ENCODE results near the gene TAGLN3. TPM values are rescaled to one million over a fixed set of nuclear protein-coding genes. Genes with fewer than 3 reads are reported as not detected.
A peak's percentile ranks its signal among the peaks of the same experiment; 100 is the strongest.

TAGLN3 gene
- total RNA-seq, 1 experiment from 2014 or later, result 1.9 TPM

DNA sequence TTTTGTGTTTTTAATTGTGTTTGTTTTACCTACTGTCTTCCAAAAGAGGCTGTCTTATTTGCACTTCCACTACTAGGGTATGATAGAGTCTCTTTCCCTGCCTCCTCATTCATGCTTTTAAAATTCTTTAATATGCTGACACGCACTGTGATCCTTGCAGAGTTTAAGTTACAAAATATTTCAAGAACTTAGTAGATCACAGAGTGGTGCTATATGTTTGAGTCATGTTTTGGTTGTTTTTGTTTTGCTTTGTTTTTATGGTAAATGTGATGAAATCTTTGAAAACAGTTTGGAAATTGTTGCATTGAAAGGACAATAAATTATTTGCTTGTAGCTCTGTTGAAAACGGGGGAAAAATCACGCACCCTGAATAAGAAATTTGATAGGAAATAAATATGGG, 25.8 kb upstream of the TAGLN3 start:
- no peak for DNase-seq (ENCODE audit: low read depth)
- in situ Hi-C loops (cut with HindIII; ENCODE audit: low pct_unique_long_range_greater_than_20kb, low sequenced_read_pairs), result no loop called here

DNA sequence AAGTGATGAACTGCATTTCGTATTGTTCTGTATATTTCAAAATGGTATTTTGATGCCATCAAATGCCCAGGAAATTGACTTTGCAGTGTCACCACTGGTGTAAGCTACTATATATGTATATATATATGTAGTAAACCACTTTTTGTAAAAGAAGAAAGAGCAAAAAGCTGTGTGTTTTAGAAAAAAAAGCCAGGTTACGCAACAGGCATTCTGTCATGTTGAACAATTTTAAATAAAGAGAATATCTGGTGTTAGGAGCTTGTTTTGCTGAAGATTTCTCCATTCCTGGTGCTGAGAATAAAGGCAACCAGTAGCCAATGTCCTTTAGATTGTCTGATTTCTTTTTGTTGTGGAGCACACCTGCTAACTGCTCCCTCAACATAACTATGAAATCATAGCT, 23.6 kb upstream of the TAGLN3 start:
- DNase-seq (ENCODE audit: low read depth), result no peak
- in situ Hi-C loops (cut with HindIII; ENCODE audit: low pct_unique_long_range_greater_than_20kb, low sequenced_read_pairs), result no loop called here

DNA sequence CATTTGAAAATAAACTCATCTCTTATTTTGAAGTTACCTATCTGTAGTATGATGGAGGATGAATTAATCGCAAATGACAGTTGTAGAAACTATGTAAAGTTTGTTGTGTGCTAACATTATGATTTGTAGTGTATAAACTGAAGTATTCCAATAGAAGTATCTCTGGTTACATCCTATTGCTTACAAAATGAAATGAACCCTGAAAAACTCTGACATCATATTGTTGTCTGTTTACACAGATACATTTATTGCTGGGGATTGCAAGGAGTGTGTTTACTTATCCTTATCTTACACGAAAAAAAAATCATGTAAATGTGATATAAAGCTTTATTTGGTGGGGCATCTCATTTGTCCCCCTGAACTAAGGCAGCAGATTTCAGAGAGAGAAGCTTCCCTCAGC, 22.5 kb upstream of the TAGLN3 start:
- in situ Hi-C loops (cut with HindIII; ENCODE audit: low pct_unique_long_range_greater_than_20kb, low sequenced_read_pairs), result no loop called here

GRCh38 chr3:111978583-111979433, 19.9 kb upstream of the TAGLN3 start, which contains the start of gene ABHD10:
Gene ABHD10, plus strand, starts transcription at chr3:111979026. Its CDS starts 36 bp downstream, at chr3:111979062.
- DNase-seq (ENCODE audit: low read depth), result peak; percentile 91
- in situ Hi-C loops (cut with HindIII; ENCODE audit: low pct_unique_long_range_greater_than_20kb, low sequenced_read_pairs), result no loop called here

More for the DNA sequence above, 22.5 kb upstream of the TAGLN3 start:
- DNase-seq (ENCODE audit: low read depth), result no peak

GRCh38 chr3:111979434-111980038, 19.2 kb upstream of the TAGLN3 start:
- in situ Hi-C loops (cut with HindIII; ENCODE audit: low pct_unique_long_range_greater_than_20kb, low sequenced_read_pairs), result no loop called here
- no peak for DNase-seq (ENCODE audit: low read depth)

DNA sequence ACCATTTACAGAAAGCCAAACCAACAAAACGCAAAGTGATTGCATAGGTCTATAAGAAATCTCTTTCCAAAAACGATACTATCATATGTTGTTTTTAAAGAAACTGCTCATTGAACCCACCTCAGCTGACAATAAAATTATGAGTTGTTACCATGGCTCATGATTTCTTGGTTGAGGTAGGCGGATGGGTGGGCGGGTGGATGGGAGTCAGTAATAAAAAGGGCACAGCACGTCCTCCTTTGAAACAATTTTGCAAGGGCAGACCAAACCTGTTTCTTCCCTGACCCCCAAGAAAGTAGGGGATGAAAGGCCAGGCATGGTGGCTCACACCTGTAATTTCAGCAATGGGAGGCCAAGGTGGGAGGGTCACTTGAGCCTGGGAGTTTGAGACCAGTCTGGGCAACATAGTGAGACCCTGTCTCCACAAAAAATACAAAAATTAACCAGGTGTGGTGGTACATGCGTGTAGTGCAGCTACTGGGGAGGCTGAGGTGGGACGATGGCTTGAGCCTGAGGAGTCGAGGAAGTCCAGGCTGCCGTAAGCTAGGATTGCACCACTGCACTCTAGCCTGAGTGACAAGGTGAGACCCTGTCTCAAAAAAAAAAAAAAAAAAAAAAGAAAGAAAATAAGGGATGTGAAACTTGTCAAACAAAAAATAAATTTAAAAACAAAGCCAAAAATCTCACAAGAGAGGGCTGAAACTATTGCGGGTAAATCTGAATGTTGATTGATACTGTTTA, 17.8 kb upstream of the TAGLN3 start:
- DNase-seq (ENCODE audit: low read depth), result no peak
- in situ Hi-C loops (cut with HindIII; ENCODE audit: low pct_unique_long_range_greater_than_20kb, low sequenced_read_pairs), result no loop called here

GRCh38 chr3:111981457-111981763, 17.3 kb upstream of the TAGLN3 start:
- in situ Hi-C loops (cut with HindIII; ENCODE audit: low pct_unique_long_range_greater_than_20kb, low sequenced_read_pairs), result no loop called here
- DNase-seq (ENCODE audit: low read depth), result no peak

DNA sequence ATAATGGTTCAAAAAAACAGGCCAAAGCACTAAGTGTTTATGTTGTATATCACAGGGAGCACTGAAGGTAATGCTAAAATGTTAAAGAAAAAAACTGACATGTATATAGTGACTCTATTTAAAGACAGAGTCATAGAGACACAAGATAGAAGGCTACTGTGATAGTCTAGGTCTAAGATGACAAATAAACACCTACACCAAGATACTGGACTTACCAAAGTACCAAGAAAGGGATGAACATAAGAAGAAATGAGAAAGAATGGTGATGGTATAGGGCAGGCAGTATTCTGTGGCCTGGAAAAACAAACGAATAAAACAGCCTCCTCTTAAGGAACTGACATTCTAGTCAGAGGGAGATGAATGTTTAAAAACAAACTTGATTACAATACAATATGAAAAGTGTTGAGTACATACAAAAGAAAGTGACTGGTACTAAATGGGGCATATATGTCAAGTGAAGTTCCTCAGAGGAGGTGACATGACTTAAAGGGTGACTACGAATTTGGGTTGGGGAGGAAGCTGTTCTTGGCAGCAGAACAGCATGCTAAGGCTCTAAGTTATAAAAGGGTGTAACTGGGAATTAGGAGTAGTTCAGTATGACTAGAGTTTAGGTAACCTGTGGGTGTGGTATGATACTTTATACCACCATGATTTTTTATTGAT, 14.0 kb upstream of the TAGLN3 start:
- in situ Hi-C loops (cut with HindIII; ENCODE audit: low pct_unique_long_range_greater_than_20kb, low sequenced_read_pairs), result no loop called here
- no peak for DNase-seq (ENCODE audit: low read depth)

DNA sequence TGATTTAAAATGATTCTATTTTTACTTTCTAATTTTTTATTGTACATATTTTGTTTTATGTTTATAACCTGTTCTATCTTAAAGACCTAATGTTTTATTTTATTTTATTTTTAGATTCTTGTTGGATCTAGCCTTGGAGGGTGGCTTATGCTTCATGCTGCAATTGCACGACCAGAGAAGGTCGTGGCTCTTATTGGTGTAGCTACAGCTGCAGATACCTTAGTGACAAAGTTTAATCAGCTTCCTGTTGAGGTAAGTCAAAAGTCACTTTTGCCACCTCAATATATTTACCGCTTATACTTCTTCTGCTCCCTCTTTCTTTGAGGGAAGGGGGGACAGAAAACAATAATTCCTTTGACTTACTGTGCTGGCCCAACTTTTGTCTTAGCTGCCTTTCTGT, 11.9 kb upstream of the TAGLN3 start:
- no peak for DNase-seq (ENCODE audit: low read depth)
- in situ Hi-C loops (cut with HindIII; ENCODE audit: low pct_unique_long_range_greater_than_20kb, low sequenced_read_pairs), result no loop called here

GRCh38 chr3:111989061-111989678, 9.6 kb upstream of the TAGLN3 start:
- peak; percentile 48 for DNase-seq (ENCODE audit: low read depth)
- in situ Hi-C loops (cut with HindIII; ENCODE audit: low pct_unique_long_range_greater_than_20kb, low sequenced_read_pairs), result no loop called here

DNA sequence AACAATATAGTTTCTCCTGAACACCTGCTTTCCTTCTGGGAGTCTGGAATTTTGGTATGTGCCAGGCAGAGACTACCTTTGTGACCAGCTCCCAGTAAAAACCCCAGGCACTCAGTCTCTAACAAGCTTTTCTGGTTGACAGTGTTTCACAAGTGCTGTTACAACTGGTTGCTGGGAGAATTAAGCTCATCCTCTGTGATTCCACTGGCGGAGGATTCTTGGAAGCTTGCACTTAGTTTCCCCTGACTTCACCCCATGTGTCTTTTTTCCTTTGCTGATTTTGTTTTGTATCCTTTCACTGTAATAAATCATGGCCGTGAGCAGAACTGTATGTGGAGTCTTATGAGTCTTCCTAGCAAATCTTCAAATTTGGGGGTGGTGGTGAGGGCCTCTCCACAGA, 5.7 kb upstream of the TAGLN3 start:
- in situ Hi-C loops (cut with HindIII; ENCODE audit: low pct_unique_long_range_greater_than_20kb, low sequenced_read_pairs), result no loop called here
- no peak for DNase-seq (ENCODE audit: low read depth)

DNA sequence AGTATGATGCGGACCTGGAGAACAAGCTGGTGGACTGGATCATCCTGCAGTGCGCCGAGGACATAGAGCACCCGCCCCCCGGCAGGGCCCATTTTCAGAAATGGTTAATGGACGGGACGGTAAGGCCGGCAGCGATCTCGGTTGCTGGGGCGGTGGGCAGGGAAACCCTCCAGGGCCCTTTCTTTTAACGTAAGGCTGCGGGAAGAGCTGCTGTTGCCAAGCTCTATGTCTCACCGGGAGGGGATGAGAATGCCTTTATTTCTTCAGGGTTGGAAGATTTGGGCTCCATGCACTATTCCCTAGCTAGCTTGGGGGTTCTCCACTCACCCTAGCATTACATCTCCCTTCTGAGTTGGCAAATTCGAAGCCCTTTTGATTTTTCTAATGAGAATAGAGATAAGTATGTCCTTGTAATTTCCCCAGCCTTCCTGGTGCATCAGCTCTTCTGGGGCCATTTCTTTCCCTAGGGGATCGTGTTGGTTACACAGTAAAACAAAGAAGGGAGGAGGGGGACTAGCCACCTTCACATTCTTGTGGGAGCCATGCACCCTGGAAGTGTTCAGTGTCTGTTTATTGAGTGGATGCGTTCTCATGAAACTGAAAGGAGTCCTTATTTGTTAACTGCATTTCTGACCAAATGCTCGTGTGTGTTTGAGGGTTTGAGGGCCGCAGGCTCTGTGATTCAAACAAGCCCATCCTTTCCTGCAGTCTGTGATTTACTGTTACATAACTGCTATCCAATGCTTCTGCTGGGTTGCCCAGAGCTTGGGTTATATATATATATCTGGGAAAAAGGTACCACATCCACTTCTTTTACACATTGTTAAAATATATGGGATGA, 982 bp downstream of the TAGLN3 start:
- in situ Hi-C loops (cut with HindIII; ENCODE audit: low pct_unique_long_range_greater_than_20kb, low sequenced_read_pairs), result no loop called here
- no peak for DNase-seq (ENCODE audit: low read depth)

DNA sequence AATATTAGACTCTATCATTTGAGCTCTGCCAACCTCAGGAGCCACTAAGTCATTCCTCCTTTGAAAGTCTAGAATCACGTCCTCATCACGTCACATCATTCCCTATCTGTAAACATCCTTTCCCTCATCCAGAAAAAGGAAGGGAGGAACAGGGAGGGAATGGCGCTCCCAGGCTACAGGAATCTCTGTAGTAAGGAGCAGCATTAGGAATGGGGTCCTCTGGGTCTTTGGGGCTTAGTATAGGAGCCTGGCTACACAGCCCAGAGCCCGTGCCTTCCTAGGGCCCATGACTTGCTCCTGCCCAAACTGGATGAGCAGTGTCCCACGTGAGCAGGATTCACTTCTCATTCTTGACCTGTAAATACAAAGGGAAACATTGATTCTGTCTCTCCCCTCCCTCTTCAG, 1.6 kb downstream of the TAGLN3 start:
- DNase-seq (ENCODE audit: low read depth), result no peak
- in situ Hi-C loops (cut with HindIII; ENCODE audit: low pct_unique_long_range_greater_than_20kb, low sequenced_read_pairs), result no loop called here

- in situ Hi-C loops (cut with HindIII; ENCODE audit: low pct_unique_long_range_greater_than_20kb, low sequenced_read_pairs), result no loop called here
- DNase-seq (ENCODE audit: low read depth), result no peak
Measured at GRCh38 chr3:112000966-112001365, 2.2 kb downstream of the TAGLN3 start.

DNA sequence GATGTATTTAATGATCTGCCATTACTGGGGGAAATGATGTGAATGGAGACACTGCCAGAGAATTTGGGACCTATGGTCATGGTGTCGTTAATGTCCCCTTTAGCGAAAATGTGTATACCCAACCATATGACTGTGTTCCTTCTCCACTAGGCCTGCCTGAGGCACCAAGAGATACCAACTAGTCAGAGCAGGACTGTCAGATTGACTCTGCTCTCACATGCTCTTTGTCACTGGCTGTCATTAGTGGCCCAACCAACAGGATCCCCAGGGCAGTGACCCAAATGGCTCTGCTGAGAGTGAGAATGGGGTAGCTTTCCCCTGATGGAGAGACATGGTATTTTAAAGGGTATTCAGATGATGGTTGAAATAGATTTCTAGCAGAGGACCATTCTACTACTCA, 2.8 kb downstream of the TAGLN3 start:
- in situ Hi-C loops (cut with HindIII; ENCODE audit: low pct_unique_long_range_greater_than_20kb, low sequenced_read_pairs), result no loop called here
- DNase-seq (ENCODE audit: low read depth), result no peak

GRCh38 chr3:112002096-112002971, 3.6 kb downstream of the TAGLN3 start:
- in situ Hi-C loops (cut with HindIII; ENCODE audit: low pct_unique_long_range_greater_than_20kb, low sequenced_read_pairs), result no loop called here
- no peak for DNase-seq (ENCODE audit: low read depth)
